ENCODE data around the gene INPP5A.

DNA sequence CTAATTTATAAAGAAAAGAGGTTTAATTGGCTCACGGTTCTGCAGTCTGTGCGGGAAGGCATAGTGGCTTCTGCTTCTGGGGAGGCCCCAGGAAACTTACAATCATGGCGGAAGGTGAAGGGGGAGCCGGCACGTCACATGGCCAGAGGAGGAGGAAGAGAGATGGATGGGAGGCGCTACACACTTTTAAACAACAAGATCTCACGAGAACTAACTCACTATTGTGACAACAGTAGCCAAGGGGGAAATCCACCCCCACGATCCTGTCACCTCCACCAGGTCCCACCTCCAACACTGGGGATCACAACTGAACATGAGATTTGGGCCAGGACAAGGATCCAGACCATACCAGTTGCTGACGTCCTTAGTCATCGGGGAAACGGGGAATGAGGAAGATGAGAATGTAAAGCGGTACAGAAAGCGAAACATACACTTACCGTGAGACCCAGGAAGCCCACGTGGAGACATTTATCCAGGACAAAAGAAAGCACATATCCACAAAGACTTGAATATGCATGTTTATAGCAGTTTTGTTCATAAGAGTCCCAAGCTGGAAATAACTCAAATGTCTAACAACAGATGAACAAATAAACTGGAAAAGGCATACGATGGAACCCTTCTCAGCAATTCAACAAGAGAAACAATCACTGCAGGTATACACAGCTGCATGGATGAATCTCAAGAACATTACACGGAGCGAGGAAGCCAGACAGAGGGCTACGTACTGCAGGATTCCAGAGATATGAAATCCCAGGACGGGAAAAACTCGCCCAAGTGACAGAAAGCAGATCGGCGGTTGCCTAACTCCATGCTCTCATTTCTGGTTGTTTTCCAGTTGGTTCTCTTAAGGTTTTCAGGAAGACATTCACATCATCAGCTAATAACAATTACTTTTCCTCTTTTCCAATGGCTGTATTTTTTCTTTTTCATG lies 26.2 kb upstream of the INPP5A start:
- TF ChIP-seq, protein P1, sequence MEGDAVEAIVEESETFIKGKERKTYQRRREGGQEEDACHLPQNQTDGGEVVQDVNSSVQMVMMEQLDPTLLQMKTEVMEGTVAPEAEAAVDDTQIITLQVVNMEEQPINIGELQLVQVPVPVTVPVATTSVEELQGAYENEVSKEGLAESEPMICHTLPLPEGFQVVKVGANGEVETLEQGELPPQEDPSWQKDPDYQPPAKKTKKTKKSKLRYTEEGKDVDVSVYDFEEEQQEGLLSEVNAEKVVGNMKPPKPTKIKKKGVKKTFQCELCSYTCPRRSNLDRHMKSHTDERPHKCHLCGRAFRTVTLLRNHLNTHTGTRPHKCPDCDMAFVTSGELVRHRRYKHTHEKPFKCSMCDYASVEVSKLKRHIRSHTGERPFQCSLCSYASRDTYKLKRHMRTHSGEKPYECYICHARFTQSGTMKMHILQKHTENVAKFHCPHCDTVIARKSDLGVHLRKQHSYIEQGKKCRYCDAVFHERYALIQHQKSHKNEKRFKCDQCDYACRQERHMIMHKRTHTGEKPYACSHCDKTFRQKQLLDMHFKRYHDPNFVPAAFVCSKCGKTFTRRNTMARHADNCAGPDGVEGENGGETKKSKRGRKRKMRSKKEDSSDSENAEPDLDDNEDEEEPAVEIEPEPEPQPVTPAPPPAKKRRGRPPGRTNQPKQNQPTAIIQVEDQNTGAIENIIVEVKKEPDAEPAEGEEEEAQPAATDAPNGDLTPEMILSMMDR (IDR thresholded peaks at IDR 0.05) = no peak
- TF ChIP-seq POLR2A (IDR thresholded peaks at IDR 0.05) = no peak
